DOHH2 (cell line): ENCODE results near the gene KCNG2.

Source experiments
- H3F3A ChIP-seq: fragments of 200-600 bp; sonication (generic), shearing (Covaris generic); 2 replicates; pipeline ENCODE4 v1.6.0; 2016; ENCODE audit warnings: antibody characterized with exemption, mild to moderate bottlenecking; ENCODE audit not compliant: control insufficient read depth, insufficient read depth
- H3K27ac ChIP-seq: fragments of 200-600 bp; sonication (generic); 2 replicates; pipeline ENCODE4 v1.5.1; 2014; ENCODE audit warnings: low read depth, mild to moderate bottlenecking, low read length, moderate library complexity
- H3K27me3 ChIP-seq: fragments of 200-600 bp; sonication (generic); 2 replicates; pipeline ENCODE4 v1.6.1; 2014; ENCODE audit warnings: mild to moderate bottlenecking, low read length, mixed read lengths; ENCODE audit not compliant: control insufficient read depth
- H3K36me3 ChIP-seq: fragments of 200-600 bp; sonication (generic); 2 replicates; pipeline ENCODE4 v1.6.1; 2014; ENCODE audit warnings: mild to moderate bottlenecking, low read length, moderate library complexity, mixed read lengths; ENCODE audit not compliant: control insufficient read depth
- H3K4me1 ChIP-seq: fragments of 200-600 bp; sonication (generic); 2 replicates; pipeline ENCODE4 v1.6.1; 2014; ENCODE audit warnings: mild to moderate bottlenecking, low read length, mixed read lengths; ENCODE audit not compliant: control insufficient read depth
- H3K4me2 ChIP-seq: fragments of 200-600 bp; sonication (generic); 2 replicates; pipeline ENCODE4 v1.6.0; 2014; ENCODE audit warnings: mild to moderate bottlenecking, low read length, moderate library complexity
- H3K4me3 ChIP-seq: fragments of 200-600 bp; sonication (generic); 2 replicates; pipeline ENCODE4 v1.5.1; 2014; ENCODE audit warnings: mild to moderate bottlenecking, low read length, mixed read lengths
- H3K79me2 ChIP-seq: fragments of 200-600 bp; sonication (generic); 2 replicates; pipeline ENCODE4 v1.6.1; 2014; ENCODE audit warnings: mild to moderate bottlenecking, low read length, mixed read lengths; ENCODE audit not compliant: control insufficient read depth
- H3K9me2 ChIP-seq: fragments of 200-600 bp; sonication (generic); replicated peaks from 2 replicates; pipeline ENCODE4 v1.6.1; 2014; ENCODE audit warnings: mild to moderate bottlenecking, low read length, mixed read lengths; ENCODE audit not compliant: control insufficient read depth
- H3K9me3 ChIP-seq: fragments of 200-600 bp; sonication (generic); 2 replicates; pipeline ENCODE4 v1.6.1; 2014; ENCODE audit warnings: antibody characterized with exemption, low read length, mixed read lengths; ENCODE audit not compliant: control insufficient read depth, insufficient read depth
- H4K20me1 ChIP-seq: fragments of 200-600 bp; sonication (generic); 2 replicates; pipeline ENCODE4 v1.6.0; 2014; ENCODE audit warnings: low read depth, mild to moderate bottlenecking, antibody characterized with exemption, low read length, moderate library complexity; ENCODE audit not compliant: control insufficient read depth, insufficient read depth
- CTCF ChIP-seq: fragments of 200-600 bp; sonication (generic); IDR thresholded peaks from one replicate; pipeline ENCODE4 v1.5.1; 2014; ENCODE audit warnings: antibody characterized with exemption, mild to moderate bottlenecking, low read depth, low read length; ENCODE audit not compliant: poor library complexity, severe bottlenecking
- EZH2phosphoT487 ChIP-seq: fragments of 200-600 bp; sonication (generic); IDR thresholded peaks from 2 replicates; pipeline ENCODE4 v1.6.1; 2017; ENCODE audit warnings: borderline replicate concordance, mild to moderate bottlenecking, antibody characterized with exemption, low read length, moderate library complexity, mixed read lengths

Gene KCNG2

GRCh38 chr18:79816092-79816491 is 18.4 kb downstream of the KCNG2 start:
- TF ChIP-seq EZH2phosphoT487 (no peak), CTCF (no peak)
- H3K79me2 ChIP-seq = no peaks in the 10 kb centered on the region
- H3K4me2 ChIP-seq = no peak overlapping the region
- H3F3A ChIP-seq = peaks cover 13% of the 10 kb centered on the region; the same call in 1 of the 2 replicates
- no peaks in the 10 kb centered on the region for H4K20me1 ChIP-seq
- H3K4me1 ChIP-seq = peaks cover 52% of the 10 kb centered on the region
- H3K27me3 ChIP-seq = no peaks in the 10 kb centered on the region
- H3K27ac ChIP-seq = no peak overlapping the region
- no peaks in the 10 kb centered on the region for H3K9me3 ChIP-seq
- no peaks in the 10 kb centered on the region for H3K9me2 ChIP-seq
- H3K36me3 ChIP-seq = no peaks in the 10 kb centered on the region
- no peak overlapping the region for H3K4me3 ChIP-seq

- no peak overlapping the region for H3K4me3 ChIP-seq
- no peak for TF ChIP-seq CTCF
- no peak for TF ChIP-seq EZH2phosphoT487
- H3K27me3 ChIP-seq = no peaks in the 10 kb centered on the region
- H3K27ac ChIP-seq = no peak overlapping the region
- H3F3A ChIP-seq = peaks cover 13% of the 10 kb centered on the region; the same call in 1 of the 2 replicates
- no peaks in the 10 kb centered on the region for H3K79me2 ChIP-seq
- H3K4me2 ChIP-seq = no peak overlapping the region; the same call in 1 of the 2 replicates
- H4K20me1 ChIP-seq = no peaks in the 10 kb centered on the region
- no peaks in the 10 kb centered on the region for H3K36me3 ChIP-seq
- no peaks in the 10 kb centered on the region for H3K9me3 ChIP-seq
- peaks cover 60% of the 10 kb centered on the region for H3K4me1 ChIP-seq
- no peaks in the 10 kb centered on the region for H3K9me2 ChIP-seq
Observed at GRCh38 chr18:79816981-79817606, 19.4 kb downstream of the KCNG2 start.

GRCh38 chr18:79817607-79817998 is 19.9 kb downstream of the KCNG2 start:
- Histone ChIP-seq H4K20me1 (no peaks in the 10 kb centered on the region), H3K79me2 (no peaks in the 10 kb centered on the region), H3K27ac (0 out of 2 replicates have a peak overlapping the region, but pooled peaks have one; percentile 83), H3K4me3 (peak overlapping the region; percentile 57), H3K9me3 (no peaks in the 10 kb centered on the region), H3K27me3 (no peaks in the 10 kb centered on the region), H3K36me3 (no peaks in the 10 kb centered on the region), H3K4me1 (peaks cover 60% of the 10 kb centered on the region), H3F3A (peaks cover 13% of the 10 kb centered on the region; the same call in 1 of the 2 replicates), H3K9me2 (no peaks in the 10 kb centered on the region), H3K4me2 (peak overlapping the region; percentile 79)
- TF ChIP-seq EZH2phosphoT487 (no peak), CTCF (no peak)
